DMS79 treated with DMSO at 0.1 percent for 48 hours (cell line): ENCODE results near the gene CDC42.
"Not testable (repeated sequence)": the region's sequence is repeated elsewhere in the genome, so short reads cannot be mapped to it uniquely, and the experiment has no call there.

ENCODE experiments used
- DNase-seq: peaks from one replicate; lab custom pipeline; 2025; lab: John Stamatoyannopoulos, UW

CDC42 gene

DNA sequence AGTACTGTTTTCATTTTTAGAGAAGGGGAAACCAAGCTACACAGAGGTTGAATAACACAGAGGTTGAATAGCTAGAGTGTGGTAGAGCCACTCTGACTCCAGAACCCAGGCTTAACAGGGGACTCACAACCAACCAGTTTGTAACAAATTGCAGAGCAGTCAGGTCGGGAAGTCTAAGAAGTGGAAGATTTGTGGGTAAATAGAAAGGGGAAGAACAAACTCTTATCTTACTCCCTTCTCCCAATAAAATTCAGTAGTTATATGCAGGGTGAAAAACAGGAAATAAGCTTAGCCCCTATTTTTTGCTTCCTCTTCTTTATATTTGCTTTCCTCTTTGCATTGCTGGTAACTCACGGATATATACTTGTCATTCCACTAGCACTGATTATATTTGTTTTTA lies 23.2 kb downstream of the CDC42 start:
- DNase-seq = no peak

GRCh38 chr1:22076346-22076745 lies 23.8 kb downstream of the CDC42 start:
- no peak for DNase-seq

- no peak for DNase-seq
Measured at GRCh38 chr1:22077728-22078127, 25.2 kb downstream of the CDC42 start.

GRCh38 chr1:22078133-22078532 lies 25.6 kb downstream of the CDC42 start:
- DNase-seq = no peak

- no peak for DNase-seq
Measured at GRCh38 chr1:22080191-22080590, 27.7 kb downstream of the CDC42 start.

DNA sequence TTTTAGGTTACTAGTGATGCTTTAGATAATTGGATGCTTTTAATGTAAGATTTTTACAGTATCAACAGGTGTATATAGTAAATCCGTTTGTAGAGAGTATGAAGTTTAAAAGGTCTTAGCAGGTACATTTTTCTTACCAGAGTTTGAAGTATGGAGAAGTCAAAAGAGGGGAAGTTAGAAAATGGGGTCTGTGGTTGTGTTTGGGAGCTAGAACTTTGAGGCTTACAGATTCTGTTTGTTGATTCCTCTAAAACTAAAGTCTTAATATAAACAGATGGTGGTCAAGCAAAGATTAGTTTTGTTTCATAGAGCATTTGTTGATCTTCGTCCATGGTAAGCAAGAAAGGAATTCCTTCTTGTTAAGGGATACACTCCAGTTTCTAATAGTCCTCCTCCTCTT lies 35.8 kb downstream of the CDC42 start:
- DNase-seq = no peak

DNA sequence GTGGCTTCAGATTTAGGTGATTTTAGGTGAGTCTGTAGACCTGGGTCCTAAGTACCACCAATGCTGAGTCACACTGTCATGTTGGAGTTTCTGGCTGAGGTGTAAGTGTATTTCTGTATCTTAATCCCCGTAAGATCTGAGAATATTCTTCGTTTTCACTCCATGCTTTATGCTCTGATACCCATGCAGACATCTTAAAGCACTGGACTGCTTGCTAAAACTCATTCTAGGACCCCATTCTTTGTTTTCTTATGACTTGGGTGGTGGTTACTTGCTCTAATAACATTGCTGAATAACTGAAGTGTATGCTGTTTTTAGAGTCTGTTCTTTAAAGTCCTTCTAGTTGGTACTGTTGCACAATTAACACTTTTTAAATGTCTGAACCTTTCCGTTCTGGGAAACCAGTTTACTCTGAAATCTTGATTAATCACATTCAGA lies 36.6 kb downstream of the CDC42 start:
- DNase-seq = no peak

DNA sequence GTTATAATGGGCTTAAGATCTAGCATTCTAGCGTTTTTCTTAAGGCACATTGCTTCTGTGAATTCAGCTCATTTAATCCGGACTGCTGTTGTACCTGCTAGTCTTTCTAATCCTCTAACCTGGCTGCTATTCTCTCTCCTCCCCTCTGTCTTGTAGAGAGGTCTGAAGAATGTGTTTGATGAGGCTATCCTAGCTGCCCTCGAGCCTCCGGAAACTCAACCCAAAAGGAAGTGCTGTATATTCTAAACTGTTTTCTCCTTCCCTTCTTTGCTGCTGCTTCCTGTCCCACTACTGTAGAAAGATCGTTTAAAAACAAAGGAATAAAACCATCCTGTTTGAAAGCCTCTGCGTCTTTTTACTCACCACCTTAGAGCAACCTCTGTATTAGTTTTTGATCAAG lies 37.3 kb downstream of the CDC42 start:
- no peak for DNase-seq

- no peak for DNase-seq
Measured at GRCh38 chr1:22090867-22091266, 38.4 kb downstream of the CDC42 start.

DNA sequence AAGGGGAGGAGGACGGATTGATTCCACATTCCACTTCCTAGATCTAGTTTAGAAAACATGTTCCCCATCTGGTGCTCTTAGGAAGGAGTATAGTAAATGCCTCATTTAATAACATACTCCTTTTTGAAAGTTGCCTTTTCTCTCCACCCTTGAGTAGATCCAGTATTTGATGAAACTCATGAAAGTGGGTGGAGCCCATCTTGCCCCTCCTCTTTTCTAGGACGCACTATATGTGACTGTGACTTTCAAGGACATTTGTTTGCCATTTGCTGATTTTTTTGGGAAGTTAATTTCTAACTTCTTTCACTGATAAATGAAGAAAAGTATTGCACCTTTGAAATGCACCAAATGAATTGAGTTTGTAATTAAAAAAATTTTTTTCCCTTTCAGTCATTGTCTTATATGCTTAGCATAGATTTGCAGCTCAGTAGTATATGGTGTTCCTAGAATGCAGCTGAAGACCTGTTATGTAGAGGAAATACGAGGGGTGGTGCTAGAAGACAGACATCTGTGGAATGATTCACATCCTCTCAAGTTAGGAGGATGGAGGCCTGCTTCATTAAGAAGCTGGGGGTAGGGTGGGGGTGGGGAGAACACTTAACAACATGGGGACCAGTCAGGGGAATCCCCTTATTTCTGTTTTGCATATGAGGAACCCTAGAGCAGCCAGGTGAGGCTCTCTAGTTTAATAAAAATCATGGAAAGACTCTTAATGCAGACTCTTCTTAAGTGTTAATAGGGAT lies 39.7 kb downstream of the CDC42 start:
- not testable (repeated sequence) for DNase-seq

- no peak for DNase-seq
Measured at GRCh38 chr1:22093513-22093912, 41.0 kb downstream of the CDC42 start.

- no peak for DNase-seq
Measured at GRCh38 chr1:22096036-22096435, 43.5 kb downstream of the CDC42 start.

- no peak for DNase-seq
Measured at GRCh38 chr1:22096463-22096862, 44.0 kb downstream of the CDC42 start.

DNA sequence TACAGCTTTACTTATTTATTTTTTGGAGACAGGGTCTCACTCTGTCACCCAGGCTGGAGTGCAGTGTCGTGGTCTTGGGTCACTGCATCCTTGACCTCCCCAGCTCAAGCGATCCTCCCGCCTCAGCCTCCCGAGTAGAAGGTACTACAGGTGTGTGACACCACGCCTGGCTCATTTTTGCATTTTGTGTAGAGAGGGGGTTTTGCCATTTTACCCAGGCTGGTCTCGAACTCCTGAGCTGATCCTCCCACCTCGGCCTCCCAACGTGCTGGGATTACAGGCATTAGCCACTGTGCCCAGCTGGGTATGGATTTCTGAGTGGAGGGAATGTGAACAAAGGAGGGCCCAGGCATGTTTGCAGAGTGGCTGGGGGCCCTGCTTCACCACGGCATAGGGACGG lies 46.2 kb downstream of the CDC42 start:
- no peak for DNase-seq

- no peak for DNase-seq
Measured at GRCh38 chr1:22100168-22100567, 47.7 kb downstream of the CDC42 start.

DNA sequence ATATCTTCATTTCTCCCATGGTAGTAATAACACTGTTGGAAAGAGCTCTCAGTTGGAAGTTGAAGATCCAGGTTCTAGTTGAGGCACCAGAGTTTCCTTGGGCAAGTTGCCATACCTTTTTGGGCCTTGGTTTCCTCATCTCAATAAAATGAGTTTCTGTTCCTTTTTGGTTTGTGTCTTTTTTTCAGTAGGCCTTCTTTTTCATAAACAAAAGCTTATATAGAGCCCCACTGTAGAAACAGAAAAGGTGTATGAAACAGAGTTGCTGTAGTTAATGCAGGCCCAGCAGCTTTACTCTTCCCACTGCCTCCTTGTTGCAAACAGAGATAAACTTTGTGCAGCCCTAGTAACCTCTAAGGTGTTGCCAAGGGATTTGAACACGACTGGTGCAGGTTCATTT lies 48.7 kb downstream of the CDC42 start:
- no peak for DNase-seq

- no peak for DNase-seq
Measured at GRCh38 chr1:22101995-22102394, 49.5 kb downstream of the CDC42 start.

DNA sequence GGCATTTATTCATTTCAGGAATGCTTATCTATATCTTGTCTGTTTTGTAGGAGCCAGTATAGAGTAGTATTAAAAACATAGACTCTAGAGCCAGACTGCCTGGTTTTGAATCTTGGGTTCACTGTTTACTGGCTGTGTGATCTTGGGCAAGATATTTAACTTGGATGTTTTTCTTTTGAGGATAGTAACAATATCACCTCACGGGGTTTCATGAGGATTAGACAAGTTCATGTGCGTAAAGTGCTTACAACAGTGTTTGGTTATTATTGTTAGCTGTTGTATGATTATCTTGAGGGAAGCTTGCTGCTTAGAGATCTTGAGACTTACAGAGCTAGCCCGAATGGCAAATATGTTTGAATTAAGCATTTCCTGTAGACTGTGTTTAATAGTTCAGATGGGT lies 50.2 kb downstream of the CDC42 start:
- DNase-seq = no peak

DNA sequence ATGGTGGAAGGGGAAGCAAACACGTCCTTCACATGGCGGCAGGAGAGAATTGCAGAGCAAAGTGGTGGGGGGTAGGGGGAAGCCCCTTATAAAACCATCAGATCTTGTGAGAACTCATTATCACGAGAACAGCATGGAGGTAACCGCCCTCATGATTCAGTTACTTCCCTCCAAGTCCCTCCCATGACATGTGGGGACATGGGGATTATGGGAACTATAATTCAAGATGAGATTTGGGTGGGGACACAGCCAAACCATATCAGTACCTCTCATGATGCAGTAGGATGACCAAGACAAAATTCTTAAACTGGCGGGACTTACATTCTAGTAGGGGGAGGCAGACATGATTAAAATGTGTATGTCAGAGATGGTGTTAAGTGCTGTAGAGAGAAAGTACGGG lies 51.6 kb downstream of the CDC42 start:
- DNase-seq = no peak

- DNase-seq = no peak
Measured at GRCh38 chr1:22104865-22105437, 52.4 kb downstream of the CDC42 start.

DNA sequence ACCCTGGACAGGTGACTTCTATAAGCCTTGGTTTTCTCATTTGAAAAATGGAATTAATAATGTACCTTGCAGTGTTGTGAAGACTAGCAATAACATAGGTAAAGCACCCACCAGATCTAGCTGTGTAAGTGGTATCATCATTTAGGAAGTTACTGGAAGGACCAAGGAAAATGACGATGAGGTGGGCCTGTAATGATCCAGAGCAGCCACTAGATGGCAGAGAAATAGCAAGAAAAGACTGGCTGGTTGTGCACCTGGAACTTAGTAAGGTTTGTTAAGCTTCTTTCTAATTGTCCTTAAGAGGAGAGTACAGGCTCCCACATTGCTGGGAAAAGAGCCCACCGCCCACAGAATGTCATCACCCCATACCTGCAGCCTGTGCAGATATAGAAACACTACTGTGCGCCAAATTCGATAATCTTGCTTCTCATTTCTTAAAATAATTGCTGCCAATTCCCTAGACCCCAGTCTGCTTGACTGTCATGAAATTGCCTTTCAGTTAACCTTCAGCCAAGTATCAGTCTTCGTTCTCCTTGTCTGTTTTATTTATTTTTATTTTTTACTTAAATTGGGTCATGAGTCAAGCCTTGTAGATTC lies 53.2 kb downstream of the CDC42 start:
- DNase-seq = peak; percentile 83

DNA sequence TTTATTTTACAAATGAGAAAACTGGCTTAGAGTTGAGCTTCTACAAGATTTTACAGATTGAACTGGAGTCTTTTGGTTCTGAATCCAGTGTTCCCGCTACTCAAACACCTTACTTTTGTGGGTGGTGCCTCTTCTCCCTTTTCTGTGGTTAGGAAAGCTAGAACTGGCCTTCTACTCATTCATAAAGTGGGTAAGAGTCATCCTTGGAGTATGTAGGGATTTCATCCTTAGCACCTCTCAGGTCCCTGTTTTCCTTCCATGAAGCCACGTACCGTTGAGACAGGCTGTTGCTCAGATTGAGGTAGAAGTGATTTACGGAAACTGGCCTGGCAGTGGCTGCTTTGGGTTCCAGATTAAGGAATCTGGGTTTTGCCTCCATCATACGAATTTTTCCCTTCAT lies 54.6 kb downstream of the CDC42 start:
- DNase-seq = no peak

GRCh38 chr1:22108339-22109105 lies 56.0 kb downstream of the CDC42 start:
- DNase-seq = no peak
